SU-DHL-6 (cell line): Measurements from ENCODE around the gene TMEM273.

ENCODE experiments used
- EZH2phosphoT487 ChIP-seq: fragments of 200-600 bp; sonication (generic), shearing (Covaris generic); conservative IDR thresholded peaks from 2 replicates; pipeline ENCODE4 v1.6.1; 2018; ENCODE audit warnings: mild to moderate bottlenecking, antibody characterized with exemption, low read length, moderate library complexity, mixed read lengths
- TF ChIP-seq, protein P1 (sequence below): fragments of 200-600 bp; sonication (generic); IDR thresholded peaks from one replicate; pipeline ENCODE4 v1.5.1; 2017; ENCODE audit warnings: antibody characterized with exemption, mild to moderate bottlenecking, low read length, moderate library complexity; ENCODE audit not compliant: insufficient read depth, poor library complexity, severe bottlenecking

GRCh38 chr10:49151025-49151445 is 37.2 kb downstream of the TMEM273 start:
- TF ChIP-seq, protein P1, sequence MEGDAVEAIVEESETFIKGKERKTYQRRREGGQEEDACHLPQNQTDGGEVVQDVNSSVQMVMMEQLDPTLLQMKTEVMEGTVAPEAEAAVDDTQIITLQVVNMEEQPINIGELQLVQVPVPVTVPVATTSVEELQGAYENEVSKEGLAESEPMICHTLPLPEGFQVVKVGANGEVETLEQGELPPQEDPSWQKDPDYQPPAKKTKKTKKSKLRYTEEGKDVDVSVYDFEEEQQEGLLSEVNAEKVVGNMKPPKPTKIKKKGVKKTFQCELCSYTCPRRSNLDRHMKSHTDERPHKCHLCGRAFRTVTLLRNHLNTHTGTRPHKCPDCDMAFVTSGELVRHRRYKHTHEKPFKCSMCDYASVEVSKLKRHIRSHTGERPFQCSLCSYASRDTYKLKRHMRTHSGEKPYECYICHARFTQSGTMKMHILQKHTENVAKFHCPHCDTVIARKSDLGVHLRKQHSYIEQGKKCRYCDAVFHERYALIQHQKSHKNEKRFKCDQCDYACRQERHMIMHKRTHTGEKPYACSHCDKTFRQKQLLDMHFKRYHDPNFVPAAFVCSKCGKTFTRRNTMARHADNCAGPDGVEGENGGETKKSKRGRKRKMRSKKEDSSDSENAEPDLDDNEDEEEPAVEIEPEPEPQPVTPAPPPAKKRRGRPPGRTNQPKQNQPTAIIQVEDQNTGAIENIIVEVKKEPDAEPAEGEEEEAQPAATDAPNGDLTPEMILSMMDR, result no peak
- no peak for TF ChIP-seq EZH2phosphoT487
